Panc1 (cell line): Measurements from ENCODE around the gene SCAF8. TPM values are rescaled to one million over a fixed set of nuclear protein-coding genes. Genes with fewer than 3 reads are reported as not detected.

Experiments
- ATAC-seq: fragments of 200-7000 bp; cut with Tn5 transposase; 2 replicates; pipeline ENCODE4 v1.9.1; 2020; ENCODE audit warnings: mild to moderate bottlenecking, moderate library complexity
- BruUV-seq: library from RNA; stranded (reverse); fragments of 400-500 nt; replicated peaks from 2 replicates; lab custom pipeline; 2021; lab: Mats Ljungman, UMichigan
- CTCF ChIA-PET: fragments of 300-600 bp; sonication (Branson Sonifier 250); formaldehyde crosslinking; loops from one replicate; lab custom pipeline; 2022; ENCODE audit warnings: antibody characterized with exemption; lab: Charles Lee
- POLR2A ChIA-PET: fragments of 300-600 bp; sonication (Branson Sonifier 250); formaldehyde crosslinking; loops from one replicate; lab custom pipeline; 2022; ENCODE audit warnings: antibody characterized with exemption; lab: Charles Lee
- DNase-seq: peaks from one replicate; pipeline ENCODE4 v3.0.0-alpha.2; 2010; ENCODE audit warnings: low read depth, low spot score
- H3K27ac ChIP-seq: 2 replicates; pipeline ENCODE4 v1.5.1; 2011; ENCODE audit warnings: mild to moderate bottlenecking, low read length, inconsistent platforms
- H3K27me3 ChIP-seq: fragments of 200-500 bp; sonication (Bioruptor generic); 2 replicates; pipeline ENCODE4 v1.6.0; 2014; ENCODE audit warnings: low read length, inconsistent platforms; ENCODE audit not compliant: control insufficient read depth, insufficient read depth
- H3K36me3 ChIP-seq: fragments of 200-500 bp; sonication (Bioruptor generic); 2 replicates; pipeline ENCODE4 v1.5.1; 2014; ENCODE audit warnings: inconsistent platforms, mild to moderate bottlenecking, low read length, moderate library complexity; ENCODE audit not compliant: control insufficient read depth, insufficient read depth
- H3K4me1 ChIP-seq: 2 replicates; pipeline ENCODE4 v1.5.1; 2011; ENCODE audit warnings: inconsistent platforms, mild to moderate bottlenecking, low read length, moderate library complexity; ENCODE audit not compliant: control insufficient read depth, insufficient read depth
- H3K4me3 ChIP-seq, 2 experiments: 2 replicates each; pipeline ENCODE4 v1.5.1; 2011 to 2012; ENCODE audit warnings: low read depth in 2 of 2, low read length in 2 of 2, mild to moderate bottlenecking in 2 of 2, inconsistent platforms in 1 of 2, moderate library complexity in 1 of 2
- H3K9me3 ChIP-seq: fragments of 200-500 bp; sonication (Bioruptor generic); 2 replicates; pipeline ENCODE4 v1.5.1; 2014; ENCODE audit warnings: low read depth, mild to moderate bottlenecking, inconsistent platforms, low read length, moderate library complexity; ENCODE audit not compliant: control insufficient read depth, insufficient read depth
- POLR2AphosphoS5 ChIP-seq: IDR thresholded peaks from 2 replicates; pipeline ENCODE4 v1.6.1; 2012; ENCODE audit warnings: mild to moderate bottlenecking, low read depth, low read length, moderate library complexity
- SIN3A ChIP-seq: IDR thresholded peaks from 2 replicates; pipeline ENCODE4 v1.6.1; 2012; ENCODE audit warnings: low read depth, mild to moderate bottlenecking, low read length, moderate library complexity, borderline replicate concordance; ENCODE audit not compliant: insufficient read depth
- TCF7L2 ChIP-seq: IDR thresholded peaks from 2 replicates; pipeline ENCODE4 v1.6.1; 2011; ENCODE audit warnings: mild to moderate bottlenecking, low read depth, low read length, inconsistent platforms
- in situ Hi-C: cut with HindIII; loops from 2 replicates; pipeline ENCODE4 v1.10.0; 2016; ENCODE audit warnings: low sequenced_read_pairs, low pct_unique_long_range_greater_than_20kb
- intact Hi-C: fragments of 100-400 bp; cut with micrococcal nuclease; formaldehyde crosslinking; loops from one replicate; pipeline ENCODE4 v1.10.0; 2022; ENCODE audit not compliant: unreplicated experiment
- total RNA-seq: library from RNA; stranded (reverse); gene quantifications from one replicate; pipeline ENCODE4 v1.2.1, GENCODE V29; 2021; ENCODE audit not compliant: unreplicated experiment
- TF ChIP-seq, protein P1 (sequence below), 2 experiments: IDR thresholded peaks; 2 replicates each; pipeline ENCODE4 v1.6.1; 2011 to 2012; ENCODE audit warnings: low read depth in 2 of 2, control low read depth in 1 of 2, low read length in 1 of 2, mild to moderate bottlenecking in 1 of 2, moderate library complexity in 1 of 2; ENCODE audit not compliant: insufficient read depth in 1 of 2
- TF ChIP-seq, protein P2 (sequence below): fragments of 450-650 bp; IDR thresholded peaks from 2 replicates; pipeline ENCODE4 v1.5.1; 2017; ENCODE audit warnings: mild to moderate bottlenecking

Gene SCAF8
- total RNA-seq, 1 experiment from 2014 or later = 38.9 TPM

- DNase-seq (no peak), ATAC-seq (no peak)
- H3K9me3 ChIP-seq = no peaks in the 10 kb centered on the region
- peaks cover 46% of the 10 kb centered on the region for H3K36me3 ChIP-seq
- no peaks in the 10 kb centered on the region for H3K4me1 ChIP-seq
- in situ Hi-C loops (no loop called here), intact Hi-C loops (no loop called here)
- TF ChIP-seq SIN3A = no peak
- no peak for TF ChIP-seq TCF7L2
- TF ChIP-seq, protein P1, sequence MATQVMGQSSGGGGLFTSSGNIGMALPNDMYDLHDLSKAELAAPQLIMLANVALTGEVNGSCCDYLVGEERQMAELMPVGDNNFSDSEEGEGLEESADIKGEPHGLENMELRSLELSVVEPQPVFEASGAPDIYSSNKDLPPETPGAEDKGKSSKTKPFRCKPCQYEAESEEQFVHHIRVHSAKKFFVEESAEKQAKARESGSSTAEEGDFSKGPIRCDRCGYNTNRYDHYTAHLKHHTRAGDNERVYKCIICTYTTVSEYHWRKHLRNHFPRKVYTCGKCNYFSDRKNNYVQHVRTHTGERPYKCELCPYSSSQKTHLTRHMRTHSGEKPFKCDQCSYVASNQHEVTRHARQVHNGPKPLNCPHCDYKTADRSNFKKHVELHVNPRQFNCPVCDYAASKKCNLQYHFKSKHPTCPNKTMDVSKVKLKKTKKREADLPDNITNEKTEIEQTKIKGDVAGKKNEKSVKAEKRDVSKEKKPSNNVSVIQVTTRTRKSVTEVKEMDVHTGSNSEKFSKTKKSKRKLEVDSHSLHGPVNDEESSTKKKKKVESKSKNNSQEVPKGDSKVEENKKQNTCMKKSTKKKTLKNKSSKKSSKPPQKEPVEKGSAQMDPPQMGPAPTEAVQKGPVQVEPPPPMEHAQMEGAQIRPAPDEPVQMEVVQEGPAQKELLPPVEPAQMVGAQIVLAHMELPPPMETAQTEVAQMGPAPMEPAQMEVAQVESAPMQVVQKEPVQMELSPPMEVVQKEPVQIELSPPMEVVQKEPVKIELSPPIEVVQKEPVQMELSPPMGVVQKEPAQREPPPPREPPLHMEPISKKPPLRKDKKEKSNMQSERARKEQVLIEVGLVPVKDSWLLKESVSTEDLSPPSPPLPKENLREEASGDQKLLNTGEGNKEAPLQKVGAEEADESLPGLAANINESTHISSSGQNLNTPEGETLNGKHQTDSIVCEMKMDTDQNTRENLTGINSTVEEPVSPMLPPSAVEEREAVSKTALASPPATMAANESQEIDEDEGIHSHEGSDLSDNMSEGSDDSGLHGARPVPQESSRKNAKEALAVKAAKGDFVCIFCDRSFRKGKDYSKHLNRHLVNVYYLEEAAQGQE (IDR thresholded peaks at IDR 0.05; ENCODE audit: insufficient read depth in 1 of 2, low read depth in 2 of 2, low read length in 1 of 2) = no peak
- no peak for TF ChIP-seq POLR2AphosphoS5
- TF ChIP-seq, protein P2, sequence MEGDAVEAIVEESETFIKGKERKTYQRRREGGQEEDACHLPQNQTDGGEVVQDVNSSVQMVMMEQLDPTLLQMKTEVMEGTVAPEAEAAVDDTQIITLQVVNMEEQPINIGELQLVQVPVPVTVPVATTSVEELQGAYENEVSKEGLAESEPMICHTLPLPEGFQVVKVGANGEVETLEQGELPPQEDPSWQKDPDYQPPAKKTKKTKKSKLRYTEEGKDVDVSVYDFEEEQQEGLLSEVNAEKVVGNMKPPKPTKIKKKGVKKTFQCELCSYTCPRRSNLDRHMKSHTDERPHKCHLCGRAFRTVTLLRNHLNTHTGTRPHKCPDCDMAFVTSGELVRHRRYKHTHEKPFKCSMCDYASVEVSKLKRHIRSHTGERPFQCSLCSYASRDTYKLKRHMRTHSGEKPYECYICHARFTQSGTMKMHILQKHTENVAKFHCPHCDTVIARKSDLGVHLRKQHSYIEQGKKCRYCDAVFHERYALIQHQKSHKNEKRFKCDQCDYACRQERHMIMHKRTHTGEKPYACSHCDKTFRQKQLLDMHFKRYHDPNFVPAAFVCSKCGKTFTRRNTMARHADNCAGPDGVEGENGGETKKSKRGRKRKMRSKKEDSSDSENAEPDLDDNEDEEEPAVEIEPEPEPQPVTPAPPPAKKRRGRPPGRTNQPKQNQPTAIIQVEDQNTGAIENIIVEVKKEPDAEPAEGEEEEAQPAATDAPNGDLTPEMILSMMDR = no peak
- H3K27ac ChIP-seq = no peak overlapping the region
- no peaks in the 10 kb centered on the region for H3K27me3 ChIP-seq
- BruUV-seq = no TSS peak
- CTCF ChIA-PET = no interaction called here
- H3K4me3 ChIP-seq = no peak overlapping the region
- POLR2A ChIA-PET = no interaction called here
These were observed 90.9 kb downstream of the SCAF8 start for GRCh38 chr6:154824076-154824475.

DNA sequence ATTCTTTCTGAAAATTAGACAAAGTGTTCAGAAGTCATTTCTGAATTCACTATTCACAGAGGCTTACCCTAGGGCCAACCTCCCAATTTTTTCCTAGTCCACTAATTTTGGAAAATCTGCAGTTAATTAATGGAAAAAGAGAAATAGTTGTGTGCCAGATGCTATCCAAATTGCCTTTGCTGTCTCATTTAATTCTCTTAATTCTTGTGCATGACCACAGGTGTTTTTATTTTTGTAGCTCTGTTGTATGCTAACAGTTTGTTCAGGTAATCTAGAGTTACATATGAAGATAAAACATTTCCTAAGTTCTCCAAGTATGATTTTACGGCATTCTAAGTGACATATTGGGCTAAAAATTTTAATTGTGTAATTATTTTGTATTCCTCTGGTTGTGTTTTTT, 96.8 kb downstream of the SCAF8 start:
- ChIA-PET POLR2A (no interaction called here), CTCF (no interaction called here)
- H3K36me3 ChIP-seq = peaks cover 39% of the 10 kb centered on the region
- H3K27me3 ChIP-seq = no peaks in the 10 kb centered on the region
- no peak overlapping the region for H3K4me3 ChIP-seq
- no TSS peak for BruUV-seq
- no peak overlapping the region for H3K27ac ChIP-seq
- ATAC-seq (no peak), DNase-seq (no peak)
- no peaks in the 10 kb centered on the region for H3K9me3 ChIP-seq
- no peak for TF ChIP-seq POLR2AphosphoS5
- TF ChIP-seq, protein P2 = no peak
- TF ChIP-seq, protein P1 (IDR thresholded peaks at IDR 0.05; ENCODE audit: insufficient read depth in 1 of 2, low read depth in 2 of 2, low read length in 1 of 2) = no peak
- in situ Hi-C loops = no loop called here
- intact Hi-C loops = no loop called here
- no peaks in the 10 kb centered on the region for H3K4me1 ChIP-seq
